HEK293 (cell line): ENCODE results near the gene TTC39C.

ENCODE experiments used
- CTCF ChIA-PET: fragments of 350-600 bp; formaldehyde crosslinking; extraction: SDS; loops from one replicate; lab custom pipeline; 2021; ENCODE audit warnings: antibody characterized with exemption; lab: Yijun Ruan, JAX
- POLR2A ChIA-PET: fragments of 300-600 bp; formaldehyde crosslinking; extraction: SDS; loops from one replicate; lab custom pipeline; 2020; ENCODE audit warnings: antibody characterized with exemption, inconsistent platforms; lab: Yijun Ruan, JAX
- H3K27ac ChIP-seq: fragments of 200-500 bp; sonication (Bioruptor generic); 2 replicates; pipeline ENCODE4 v1.5.1; 2014; ENCODE audit warnings: low read depth, low read length, control low read depth, inconsistent platforms; ENCODE audit errors: extremely low read depth
- H3K36me3 ChIP-seq, 2 experiments: fragments of 200-500 bp in 1 of 2; sonication (Bioruptor generic) in 1 of 2; 1 replicate in 1 of 2; 2 replicates in 1 of 2; pipeline ENCODE4 v1.5.1; 2014 to 2017; ENCODE audit warnings: inconsistent platforms in 2 of 2, low read length in 2 of 2; ENCODE audit not compliant: control insufficient read depth in 2 of 2, insufficient read depth in 1 of 2
- H3K4me1 ChIP-seq: fragments of 200-500 bp; sonication (Bioruptor generic); 2 replicates; pipeline ENCODE4 v1.5.1; 2014; ENCODE audit warnings: mild to moderate bottlenecking, low read length, inconsistent platforms; ENCODE audit not compliant: control insufficient read depth, insufficient read depth
- H3K4me3 ChIP-seq: 2 replicates; pipeline ENCODE4 v1.5.1; 2011; ENCODE audit warnings: low read depth, mild to moderate bottlenecking, control low read depth, low read length, moderate library complexity
- H3K9me3 ChIP-seq: fragments of 200-500 bp; sonication (Bioruptor generic); 2 replicates; pipeline ENCODE4 v1.5.1; 2014; ENCODE audit warnings: low read depth, low read length, inconsistent platforms; ENCODE audit not compliant: control insufficient read depth, insufficient read depth
- BCL11B ChIP-seq: fragments of 450-650 bp; formaldehyde crosslinking; IDR thresholded peaks from 2 replicates; pipeline ENCODE4 v1.5.1; 2016; ENCODE audit warnings: low read depth, missing biosample characterization, missing genetic modification characterization
- KLF1 ChIP-seq: fragments of 450-650 bp; formaldehyde crosslinking; IDR thresholded peaks from 2 replicates; pipeline ENCODE4 v1.5.1; 2016; ENCODE audit warnings: missing biosample characterization, missing genetic modification characterization
- PRDM10 ChIP-seq: fragments of 450-650 bp; formaldehyde crosslinking; IDR thresholded peaks from 2 replicates; pipeline ENCODE4 v1.5.1; 2016; ENCODE audit warnings: missing biosample characterization, missing genetic modification characterization
- SP2 ChIP-seq: fragments of 450-650 bp; formaldehyde crosslinking; IDR thresholded peaks from 2 replicates; pipeline ENCODE4 v1.5.1; 2016; ENCODE audit warnings: missing biosample characterization, missing genetic modification characterization
- ZBTB17 ChIP-seq: fragments of 450-650 bp; formaldehyde crosslinking; IDR thresholded peaks from 2 replicates; pipeline ENCODE4 v1.5.1; 2016; ENCODE audit warnings: missing biosample characterization, missing genetic modification characterization
- ZBTB6 ChIP-seq: fragments of 450-650 bp; formaldehyde crosslinking; IDR thresholded peaks from 2 replicates; pipeline ENCODE4 v1.5.1; 2017; ENCODE audit warnings: missing biosample characterization, missing genetic modification characterization
- ZNF426 ChIP-seq: fragments of 450-650 bp; formaldehyde crosslinking; IDR thresholded peaks from 2 replicates; pipeline ENCODE4 v1.5.1; 2017; ENCODE audit warnings: missing biosample characterization, missing genetic modification characterization, mild to moderate bottlenecking, inconsistent platforms, moderate library complexity
- ZNF561 ChIP-seq: fragments of 450-650 bp; IDR thresholded peaks from 2 replicates; pipeline ENCODE4 v1.5.1; 2018; ENCODE audit warnings: missing biosample characterization, missing genetic modification characterization, borderline replicate concordance
- ZNF791 ChIP-seq: fragments of 450-650 bp; formaldehyde crosslinking; IDR thresholded peaks from 2 replicates; pipeline ENCODE4 v1.5.1; 2016; ENCODE audit warnings: missing biosample characterization, missing genetic modification characterization

TTC39C gene

GRCh38 chr18:24006712-24007313 is 7.7 kb upstream of the TTC39C start:
- Histone ChIP-seq H3K27ac (no peak overlapping the region), H3K36me3 (no peaks in the 10 kb centered on the region), H3K4me1 (no peaks in the 10 kb centered on the region), H3K9me3 (no peaks in the 10 kb centered on the region), H3K4me3 (no peak overlapping the region)
- CTCF ChIA-PET, result interaction anchor here (0.5 to 1.2 kb wide), 2 partner anchors 88 to 104 kb away, joined by 3 to 5 read pairs; no protein-coding TSS in a partner anchor
- no peak for TF ChIP-seq KLF1
- no peak for TF ChIP-seq ZNF791 (tag by site-specific recombination)
- TF ChIP-seq BCL11B (tag by site-specific recombination), result no peak
- POLR2A ChIA-PET, result interaction anchor here (1.0 kb wide), 1 partner anchor 132 kb away, joined by 4 read pairs; the partner anchor contains the start of gene CABYR

GRCh38 chr18:24009246-24009645 is 5.3 kb upstream of the TTC39C start:
- CTCF ChIA-PET, result no interaction called here

GRCh38 chr18:24009651-24010333 is 4.8 kb upstream of the TTC39C start:
- H3K27ac ChIP-seq, result no peak overlapping the region
- TF ChIP-seq ZBTB17 (tag by site-specific recombination), result 0 out of 2 replicates have a peak, but pooled peaks have one; percentile 2
- TF ChIP-seq PRDM10, result 0 out of 2 replicates have a peak, but pooled peaks have one; percentile 17
- no peak for TF ChIP-seq SP2
- TF ChIP-seq ZBTB6 (tag by site-specific recombination), result no peak
- TF ChIP-seq, all 188 proteins: peak for 2
- Histone ChIP-seq H3K36me3 (no peaks in the 10 kb centered on the region), H3K9me3 (no peaks in the 10 kb centered on the region), H3K4me3 (no peak overlapping the region), H3K4me1 (no peaks in the 10 kb centered on the region)
- CTCF ChIA-PET, result no interaction called here
- POLR2A ChIA-PET, result no interaction called here

More at GRCh38 chr18:24009246-24009645, 5.3 kb upstream of the TTC39C start:
- Histone ChIP-seq H3K27ac (no peak overlapping the region), H3K4me1 (no peaks in the 10 kb centered on the region), H3K36me3 (no peaks in the 10 kb centered on the region), H3K9me3 (no peaks in the 10 kb centered on the region), H3K4me3 (no peak overlapping the region)
- TF ChIP-seq ZNF426 (tag by site-specific recombination) (no peak), ZBTB17 (tag by site-specific recombination) (0 out of 2 replicates have a peak, but pooled peaks have one; percentile 14)
- POLR2A ChIA-PET, result no interaction called here

- Histone ChIP-seq H3K36me3 (no peaks in the 10 kb centered on the region), H3K4me1 (no peaks in the 10 kb centered on the region), H3K4me3 (no peak overlapping the region)
- CTCF ChIA-PET, result no interaction called here
- peak; percentile 72 for TF ChIP-seq KLF1
- TF ChIP-seq ZNF561, result no peak
- TF ChIP-seq, all 188 proteins: peak for 1
- no peaks in the 10 kb centered on the region for H3K9me3 ChIP-seq
- no peak overlapping the region for H3K27ac ChIP-seq
- POLR2A ChIA-PET, result no interaction called here
These were observed 3.9 kb upstream of the TTC39C start for GRCh38 chr18:24010673-24011072.
